Measurements from ENCODE around the gene LMBR1. TPM values are rescaled to one million over a fixed set of nuclear protein-coding genes. Genes with fewer than 3 reads are reported as not detected.

LMBR1 gene
- total and polyA plus RNA-seq, 2 of the 13 experiments (the other 11 are each of a cell fraction or from before 2014, with no cell fraction given), result 20.9 to 39.6 TPM

DNA sequence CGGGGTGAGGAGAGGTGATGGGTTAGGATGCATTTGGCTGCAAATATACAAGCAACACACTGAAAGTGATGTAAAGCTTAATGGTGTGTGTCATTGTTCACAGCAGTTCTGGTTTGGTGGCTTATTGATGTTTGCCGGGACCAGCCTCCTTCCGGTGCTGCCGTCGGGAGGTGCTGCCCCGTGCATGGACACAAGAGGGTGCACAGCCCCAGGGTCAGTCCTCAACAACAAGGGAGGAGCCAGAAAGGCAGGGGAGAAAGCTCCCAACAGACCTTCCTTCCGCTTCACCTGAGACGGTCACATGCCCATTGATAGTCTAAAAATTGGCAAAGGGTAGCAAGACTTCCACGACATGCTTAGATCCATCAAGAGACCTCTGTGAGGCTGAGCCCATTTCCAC, 242.9 kb downstream of the LMBR1 start (continued):
- TF ChIP-seq, protein P1, sequence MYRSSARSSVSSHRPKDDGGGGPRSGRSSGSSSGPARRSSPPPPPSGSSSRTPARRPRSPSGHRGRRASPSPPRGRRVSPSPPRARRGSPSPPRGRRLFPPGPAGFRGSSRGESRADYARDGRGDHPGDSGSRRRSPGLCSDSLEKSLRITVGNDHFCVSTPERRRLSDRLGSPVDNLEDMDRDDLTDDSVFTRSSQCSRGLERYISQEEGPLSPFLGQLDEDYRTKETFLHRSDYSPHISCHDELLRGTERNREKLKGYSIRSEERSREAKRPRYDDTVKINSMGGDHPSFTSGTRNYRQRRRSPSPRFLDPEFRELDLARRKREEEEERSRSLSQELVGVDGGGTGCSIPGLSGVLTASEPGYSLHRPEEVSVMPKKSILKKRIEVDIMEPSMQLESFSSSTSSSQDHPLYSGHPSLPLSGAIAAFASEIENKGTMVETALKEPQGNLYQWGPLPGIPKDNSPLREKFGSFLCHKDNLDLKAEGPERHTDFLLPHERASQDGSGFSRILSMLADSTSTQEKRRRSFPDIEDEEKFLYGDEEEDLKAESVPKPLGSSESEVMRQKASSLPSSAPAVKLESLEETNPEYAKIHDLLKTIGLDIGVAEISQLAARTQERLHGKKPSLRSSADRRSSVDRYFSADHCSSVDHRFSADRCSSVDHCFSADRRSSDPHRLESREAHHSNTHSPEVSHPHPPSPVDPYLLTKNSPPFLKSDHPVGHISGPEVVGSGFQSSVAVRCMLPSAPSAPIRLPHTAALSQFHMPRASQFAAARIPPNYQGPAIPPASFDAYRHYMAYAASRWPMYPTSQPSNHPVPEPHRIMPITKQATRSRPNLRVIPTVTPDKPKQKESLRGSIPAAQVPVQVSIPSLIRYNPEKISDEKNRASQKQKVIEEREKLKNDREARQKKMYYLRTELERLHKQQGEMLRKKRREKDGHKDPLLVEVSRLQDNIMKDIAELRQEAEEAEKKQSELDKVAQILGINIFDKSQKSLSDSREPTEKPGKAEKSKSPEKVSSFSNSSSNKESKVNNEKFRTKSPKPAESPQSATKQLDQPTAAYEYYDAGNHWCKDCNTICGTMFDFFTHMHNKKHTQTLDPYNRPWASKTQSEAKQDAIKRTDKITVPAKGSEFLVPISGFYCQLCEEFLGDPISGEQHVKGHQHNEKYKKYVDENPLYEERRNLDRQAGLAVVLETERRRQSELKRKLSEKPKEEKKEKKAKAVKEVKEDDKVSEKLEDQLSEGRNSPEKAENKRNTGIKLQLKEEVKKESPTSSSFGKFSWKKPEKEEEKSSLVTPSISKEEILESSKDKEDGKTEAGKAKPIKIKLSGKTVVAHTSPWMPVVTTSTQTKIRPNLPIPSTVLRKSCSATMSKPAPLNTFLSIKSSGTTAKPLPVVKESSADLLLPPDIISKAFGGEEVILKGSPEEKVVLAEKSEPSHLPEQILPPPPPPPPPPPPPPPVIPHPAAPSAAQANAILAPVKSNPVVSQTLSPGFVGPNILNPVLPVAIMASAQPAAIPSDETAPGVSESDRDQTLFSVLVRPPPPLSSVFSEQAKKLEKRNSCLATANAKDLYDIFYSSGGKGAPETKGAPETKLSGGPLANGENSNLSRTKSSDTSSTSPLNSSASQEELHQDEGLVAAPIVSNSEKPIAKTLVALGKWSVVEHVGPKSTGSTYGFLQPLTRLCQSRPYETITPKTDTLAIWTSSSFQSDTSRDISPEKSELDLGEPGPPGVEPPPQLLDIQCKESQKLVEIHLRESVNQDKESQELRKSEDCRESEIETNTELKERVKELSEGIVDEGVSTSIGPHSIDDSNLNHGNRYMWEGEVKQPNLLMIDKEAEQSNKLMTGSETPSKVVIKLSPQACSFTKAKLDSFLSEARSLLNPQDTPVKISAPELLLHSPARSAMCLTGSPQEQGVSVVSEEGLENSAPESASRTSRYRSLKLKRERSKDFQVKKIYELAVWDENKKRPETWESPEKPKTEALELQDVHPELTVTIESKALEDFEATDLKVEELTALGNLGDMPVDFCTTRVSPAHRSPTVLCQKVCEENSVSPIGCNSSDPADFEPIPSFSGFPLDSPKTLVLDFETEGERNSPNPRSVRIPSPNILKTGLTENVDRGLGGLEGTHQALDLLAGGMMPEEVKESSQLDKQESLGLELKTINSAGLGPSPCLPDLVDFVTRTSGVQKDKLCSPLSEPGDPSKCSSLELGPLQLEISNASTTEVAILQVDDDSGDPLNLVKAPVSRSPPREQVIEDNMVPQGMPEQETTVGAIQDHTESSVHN (CRISPR knock-in tag; IDR thresholded peaks at IDR 0.05), result no peak
- TF ChIP-seq ZMYM3 (CRISPR knock-in tag; IDR thresholded peaks at IDR 0.05) (no peak), MYC (CRISPR knock-in tag; IDR thresholded peaks at IDR 0.05; ENCODE audit: borderline replicate concordance) (no peak), NBN (conservative IDR thresholded peaks at IDR 0.05) (no peak), ZNF747 (CRISPR knock-in tag; IDR thresholded peaks at IDR 0.05; ENCODE audit: borderline replicate concordance) (no peak), ZNF546 (CRISPR knock-in tag; conservative IDR thresholded peaks at IDR 0.05) (no peak), ATAD3A (CRISPR knock-in tag; IDR thresholded peaks at IDR 0.05) (no peak), ZNF354B (CRISPR knock-in tag; IDR thresholded peaks at IDR 0.05) (no peak), ESRRA (CRISPR knock-in tag; IDR thresholded peaks at IDR 0.05; ENCODE audit: low read depth) (no peak), KAT8 (CRISPR knock-in tag; IDR thresholded peaks at IDR 0.05) (no peak), RAD21 (CRISPR knock-in tag; IDR thresholded peaks at IDR 0.05) (peak; percentile 82), ZNF572 (CRISPR knock-in tag; IDR thresholded peaks at IDR 0.05) (no peak), MEIS2 (CRISPR knock-in tag; IDR thresholded peaks at IDR 0.05) (no peak), WIZ (CRISPR knock-in tag; IDR thresholded peaks at IDR 0.05) (no peak), ZNF841 (CRISPR knock-in tag; IDR thresholded peaks at IDR 0.05; ENCODE audit: borderline replicate concordance) (no peak)
- TF ChIP-seq, protein P2, sequence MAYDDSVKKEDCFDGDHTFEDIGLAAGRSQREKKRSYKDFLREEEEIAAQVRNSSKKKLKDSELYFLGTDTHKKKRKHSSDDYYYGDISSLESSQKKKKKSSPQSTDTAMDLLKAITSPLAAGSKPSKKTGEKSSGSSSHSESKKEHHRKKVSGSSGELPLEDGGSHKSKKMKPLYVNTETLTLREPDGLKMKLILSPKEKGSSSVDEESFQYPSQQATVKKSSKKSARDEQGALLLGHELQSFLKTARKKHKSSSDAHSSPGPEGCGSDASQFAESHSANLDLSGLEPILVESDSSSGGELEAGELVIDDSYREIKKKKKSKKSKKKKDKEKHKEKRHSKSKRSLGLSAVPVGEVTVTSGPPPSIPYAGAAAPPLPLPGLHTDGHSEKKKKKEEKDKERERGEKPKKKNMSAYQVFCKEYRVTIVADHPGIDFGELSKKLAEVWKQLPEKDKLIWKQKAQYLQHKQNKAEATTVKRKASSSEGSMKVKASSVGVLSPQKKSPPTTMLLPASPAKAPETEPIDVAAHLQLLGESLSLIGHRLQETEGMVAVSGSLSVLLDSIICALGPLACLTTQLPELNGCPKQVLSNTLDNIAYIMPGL (CRISPR knock-in tag; IDR thresholded peaks at IDR 0.05; ENCODE audit: borderline replicate concordance in 1 of 2, low read depth in 1 of 2), result 0 out of 4 replicates have a peak, but pooled peaks of 1 of the 2 experiments have one; percentile 16
- TF ChIP-seq, protein P3, sequence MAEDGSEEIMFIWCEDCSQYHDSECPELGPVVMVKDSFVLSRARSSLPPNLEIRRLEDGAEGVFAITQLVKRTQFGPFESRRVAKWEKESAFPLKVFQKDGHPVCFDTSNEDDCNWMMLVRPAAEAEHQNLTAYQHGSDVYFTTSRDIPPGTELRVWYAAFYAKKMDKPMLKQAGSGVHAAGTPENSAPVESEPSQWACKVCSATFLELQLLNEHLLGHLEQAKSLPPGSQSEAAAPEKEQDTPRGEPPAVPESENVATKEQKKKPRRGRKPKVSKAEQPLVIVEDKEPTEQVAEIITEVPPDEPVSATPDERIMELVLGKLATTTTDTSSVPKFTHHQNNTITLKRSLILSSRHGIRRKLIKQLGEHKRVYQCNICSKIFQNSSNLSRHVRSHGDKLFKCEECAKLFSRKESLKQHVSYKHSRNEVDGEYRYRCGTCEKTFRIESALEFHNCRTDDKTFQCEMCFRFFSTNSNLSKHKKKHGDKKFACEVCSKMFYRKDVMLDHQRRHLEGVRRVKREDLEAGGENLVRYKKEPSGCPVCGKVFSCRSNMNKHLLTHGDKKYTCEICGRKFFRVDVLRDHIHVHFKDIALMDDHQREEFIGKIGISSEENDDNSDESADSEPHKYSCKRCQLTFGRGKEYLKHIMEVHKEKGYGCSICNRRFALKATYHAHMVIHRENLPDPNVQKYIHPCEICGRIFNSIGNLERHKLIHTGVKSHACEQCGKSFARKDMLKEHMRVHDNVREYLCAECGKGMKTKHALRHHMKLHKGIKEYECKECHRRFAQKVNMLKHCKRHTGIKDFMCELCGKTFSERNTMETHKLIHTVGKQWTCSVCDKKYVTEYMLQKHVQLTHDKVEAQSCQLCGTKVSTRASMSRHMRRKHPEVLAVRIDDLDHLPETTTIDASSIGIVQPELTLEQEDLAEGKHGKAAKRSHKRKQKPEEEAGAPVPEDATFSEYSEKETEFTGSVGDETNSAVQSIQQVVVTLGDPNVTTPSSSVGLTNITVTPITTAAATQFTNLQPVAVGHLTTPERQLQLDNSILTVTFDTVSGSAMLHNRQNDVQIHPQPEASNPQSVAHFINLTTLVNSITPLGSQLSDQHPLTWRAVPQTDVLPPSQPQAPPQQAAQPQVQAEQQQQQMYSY (CRISPR knock-in tag; IDR thresholded peaks at IDR 0.05), result no peak

All from HepG2 (cell line).